Fibroblast of skin of right quadriceps (primary cell): ENCODE measurements around the gene LRMDA.

Experiments used
- DNase-seq: peaks from one replicate; pipeline ENCODE4 v3.0.0-alpha.2; 2013

The LRMDA gene

GRCh38 chr10:75431180-75432111 is at the start of gene LRMDA:
Gene LRMDA (plus strand): TSS chr10:75431624.
- no peak for DNase-seq

DNA sequence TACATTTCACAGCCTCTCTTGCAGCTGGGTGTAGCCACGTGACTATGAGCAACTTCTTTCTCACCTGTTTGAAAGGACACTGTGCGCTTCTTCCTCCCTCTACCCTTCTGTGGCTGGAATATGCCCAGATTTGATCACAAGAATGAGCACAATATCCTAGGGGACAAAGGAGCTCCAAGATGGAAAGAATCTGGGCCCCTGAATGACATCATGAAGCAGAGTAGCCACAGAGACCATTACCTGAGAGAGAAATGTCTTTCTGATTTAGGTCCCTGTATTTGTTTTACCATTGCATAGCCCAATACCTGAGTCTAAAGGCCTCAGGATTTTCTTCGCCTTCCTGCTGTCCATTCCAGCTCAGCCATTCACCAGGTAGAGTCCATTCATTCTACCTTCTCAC is 45.3 kb upstream of the LRMDA start:
- no peak for DNase-seq

GRCh38 chr10:75388082-75388481 is 43.3 kb upstream of the LRMDA start:
- DNase-seq, result no peak

DNA sequence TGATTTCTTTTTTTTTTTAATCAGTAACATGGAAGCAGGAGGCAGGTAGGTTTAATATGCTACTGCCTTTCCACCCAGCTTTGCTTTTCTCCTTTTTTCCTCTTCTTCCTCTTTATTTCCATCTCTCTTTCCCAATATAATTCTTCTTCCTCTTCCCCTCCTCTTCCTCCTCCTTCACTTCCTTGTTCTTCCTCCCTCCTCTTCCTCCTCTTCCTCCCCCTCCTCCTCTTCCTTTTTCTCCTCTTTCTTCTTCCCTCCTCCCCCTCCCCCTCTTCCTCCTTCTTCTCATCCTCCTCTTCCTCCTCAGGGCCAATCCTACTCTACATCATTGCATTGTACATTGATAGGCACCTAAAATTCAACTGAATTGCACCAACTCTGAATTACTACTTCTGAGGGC is 41.2 kb upstream of the LRMDA start:
- DNase-seq, result no peak

- no peak for DNase-seq
These were observed 39.2 kb upstream of the LRMDA start for GRCh38 chr10:75392271-75392670.

DNA sequence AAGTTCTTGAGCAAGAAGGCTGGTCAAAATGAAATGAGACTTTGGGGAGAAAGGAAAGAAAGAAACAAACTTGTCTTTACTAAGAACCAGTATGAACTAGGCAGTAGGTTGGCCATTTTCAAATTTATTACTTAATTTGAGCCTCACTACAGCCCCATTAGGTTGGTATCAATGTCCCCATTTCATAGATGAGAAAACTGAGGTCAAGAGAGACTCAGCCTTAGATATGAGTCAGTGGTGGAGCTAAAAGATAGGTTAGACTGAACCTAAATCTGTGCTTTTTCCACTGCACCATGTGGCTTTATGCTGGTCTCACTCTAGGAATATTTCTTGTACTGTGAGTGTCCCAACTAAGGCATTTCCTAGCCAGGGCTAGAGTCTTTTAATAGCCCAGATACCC is 38.7 kb upstream of the LRMDA start:
- DNase-seq, result no peak

DNA sequence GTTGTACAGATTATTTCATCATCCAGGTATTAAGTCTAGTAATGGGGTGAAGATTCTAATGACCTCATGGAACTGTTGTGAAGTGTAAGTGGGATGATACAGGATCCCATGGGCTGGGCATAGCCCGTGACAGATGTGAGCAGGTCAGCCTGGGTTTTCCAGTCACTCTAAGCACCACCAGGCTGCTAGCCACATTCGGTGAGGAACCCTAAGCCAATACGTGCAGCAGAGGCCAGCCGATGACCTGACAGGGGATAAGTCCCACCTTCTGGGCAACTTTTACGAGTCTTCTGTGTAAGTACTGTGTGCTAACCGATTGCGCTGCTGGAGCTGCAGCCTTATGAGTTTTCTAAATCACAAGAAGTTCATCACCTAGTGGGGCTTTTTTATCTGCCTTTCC is 37.2 kb upstream of the LRMDA start:
- DNase-seq, result no peak

- DNase-seq, result peak; percentile 47
These were observed 36.1 kb upstream of the LRMDA start for GRCh38 chr10:75395066-75395931.

- DNase-seq, result no peak
These were observed 35.3 kb upstream of the LRMDA start for GRCh38 chr10:75395932-75396630.

- DNase-seq, result peak; percentile 30
These were observed 34.6 kb upstream of the LRMDA start for GRCh38 chr10:75396631-75397495.

DNA sequence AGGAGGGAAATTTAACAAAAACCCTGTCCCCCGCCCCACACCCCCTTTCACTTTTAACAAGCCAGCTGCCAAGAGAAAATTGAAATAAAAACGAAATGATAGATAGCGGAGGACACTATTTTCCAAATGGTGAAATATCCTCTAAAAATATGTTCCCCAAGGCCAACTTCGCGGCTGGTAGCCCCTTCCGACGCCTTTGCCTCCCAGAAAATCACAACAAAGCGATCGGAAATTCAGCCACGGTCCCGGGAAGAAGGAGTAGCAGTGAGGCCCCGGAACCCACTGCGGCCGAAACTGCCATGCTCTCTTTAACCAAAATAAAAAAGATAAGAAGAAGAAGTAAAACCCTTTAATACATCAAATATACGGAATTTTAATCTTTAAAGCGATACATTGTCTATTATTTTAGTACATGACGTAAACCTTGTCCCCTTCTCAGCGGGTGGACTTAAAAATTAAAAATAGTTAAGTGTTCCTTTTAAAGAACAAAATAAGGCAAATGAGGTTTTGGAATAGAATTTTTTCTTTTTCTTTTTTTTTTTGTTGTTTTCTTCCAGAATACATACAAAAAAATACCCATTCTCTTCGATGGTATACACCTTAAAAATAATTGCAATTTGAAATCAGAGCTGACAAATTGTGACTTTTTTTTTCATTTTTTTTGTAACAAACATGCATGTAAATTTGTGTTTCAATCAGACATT is 33.8 kb upstream of the LRMDA start:
- DNase-seq, result peak; percentile 37

GRCh38 chr10:75398200-75398691 is 33.2 kb upstream of the LRMDA start:
- DNase-seq, result no peak

DNA sequence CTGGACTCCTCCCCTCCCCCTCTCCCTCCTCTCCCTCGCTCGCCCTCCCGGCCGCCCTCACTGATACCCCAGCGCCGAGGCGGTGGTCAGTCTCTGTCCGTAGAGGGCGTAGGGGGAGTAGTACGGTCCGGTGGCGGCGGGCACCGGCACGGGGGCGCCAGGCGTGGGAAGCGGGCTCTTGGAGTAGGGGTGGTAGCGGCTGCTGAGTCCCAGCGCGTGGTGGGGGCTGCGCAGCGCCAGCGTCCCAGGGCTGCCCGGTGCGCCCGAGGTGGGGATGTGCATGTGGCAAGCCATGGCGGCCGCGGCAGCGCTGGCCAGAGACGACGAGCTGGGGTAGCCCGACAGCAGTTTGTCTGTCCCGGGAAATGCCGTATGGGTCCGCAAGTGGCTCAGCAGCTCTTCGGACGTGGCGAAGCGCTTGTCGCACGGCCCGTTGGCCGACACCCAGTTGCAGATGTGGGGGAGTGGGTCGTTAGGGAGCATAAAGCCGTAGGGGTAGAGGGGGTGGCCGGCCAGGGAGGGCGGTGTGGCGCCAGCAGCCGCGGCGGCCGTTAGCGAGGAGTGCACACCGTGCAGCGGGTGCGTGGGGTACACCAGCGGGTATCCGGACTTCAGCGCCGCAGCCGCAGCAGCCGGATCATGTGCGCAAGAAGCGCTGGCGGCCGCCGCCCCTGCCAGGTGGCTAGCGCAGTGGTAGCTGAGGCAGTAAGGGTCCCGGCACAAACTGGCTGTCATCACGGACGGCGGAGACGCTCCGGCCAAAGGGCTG is 32.5 kb upstream of the LRMDA start:
- peak; percentile 29 for DNase-seq

DNA sequence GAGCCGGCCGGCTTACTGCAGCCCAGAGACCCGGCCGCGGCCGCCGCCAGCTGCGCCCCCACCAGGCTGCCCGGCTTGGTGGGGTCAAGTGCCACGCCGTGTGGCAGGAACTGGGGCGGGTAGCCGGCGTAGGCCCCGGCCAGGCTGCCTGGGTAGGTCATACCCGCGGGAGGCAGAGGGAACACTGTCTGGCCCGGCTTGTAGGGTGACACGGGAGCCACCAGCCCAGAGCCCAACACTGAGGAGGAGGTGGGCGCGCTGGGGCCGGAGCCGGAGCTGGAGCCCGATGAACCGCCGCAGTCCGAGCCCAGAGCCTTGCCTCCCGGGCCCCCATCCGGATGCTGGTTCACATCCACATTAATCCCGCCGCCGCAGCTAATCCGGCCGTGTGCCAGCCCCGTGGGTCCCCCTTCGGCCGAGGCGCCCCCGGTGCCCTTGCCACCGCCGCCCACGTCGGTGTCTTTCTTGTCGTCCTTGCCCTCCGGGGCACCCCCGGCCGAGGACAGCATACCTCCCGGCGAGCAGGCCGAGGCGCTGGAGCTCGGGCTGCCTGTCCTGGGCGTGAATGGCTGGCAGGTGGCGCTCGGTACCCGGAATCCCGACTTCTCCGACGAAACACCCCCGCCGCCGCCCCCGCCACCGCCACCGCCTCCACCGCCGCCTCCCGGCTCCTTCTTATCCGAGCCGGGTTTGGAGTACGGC is 31.8 kb upstream of the LRMDA start:
- peak; percentile 78 for DNase-seq

DNA sequence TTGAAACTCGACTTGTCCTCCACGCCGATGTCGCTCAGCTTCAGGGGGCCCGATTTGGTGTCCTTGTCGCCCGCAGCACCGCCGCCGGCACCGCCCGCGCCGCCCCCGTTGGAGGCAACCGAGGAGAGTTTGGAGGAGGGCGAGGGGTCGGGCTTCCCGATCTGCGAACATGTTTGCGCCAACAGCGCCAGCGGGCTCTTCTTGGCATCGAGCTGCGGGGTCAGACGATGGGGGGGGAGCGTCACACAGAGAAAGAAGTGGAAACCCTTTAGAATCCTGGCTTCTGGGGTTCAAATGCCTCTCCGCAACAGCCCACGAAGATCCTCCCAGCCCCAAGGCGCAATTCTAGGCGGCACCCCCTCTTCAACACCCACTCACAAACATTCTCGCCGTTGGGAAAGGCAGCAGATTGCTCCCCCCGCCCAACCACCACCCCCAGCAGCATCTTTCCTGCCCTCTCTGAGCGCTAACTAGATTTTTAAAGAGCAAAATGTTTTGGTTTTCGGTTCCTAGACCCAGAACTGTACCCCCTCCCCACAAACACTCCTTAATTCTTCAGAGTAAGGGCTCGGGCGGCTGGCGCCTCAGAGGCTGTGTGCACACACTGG is 31.2 kb upstream of the LRMDA start:
- no peak for DNase-seq

- peak; percentile 77 for DNase-seq
These were observed 30.5 kb upstream of the LRMDA start for GRCh38 chr10:75400771-75401568.

DNA sequence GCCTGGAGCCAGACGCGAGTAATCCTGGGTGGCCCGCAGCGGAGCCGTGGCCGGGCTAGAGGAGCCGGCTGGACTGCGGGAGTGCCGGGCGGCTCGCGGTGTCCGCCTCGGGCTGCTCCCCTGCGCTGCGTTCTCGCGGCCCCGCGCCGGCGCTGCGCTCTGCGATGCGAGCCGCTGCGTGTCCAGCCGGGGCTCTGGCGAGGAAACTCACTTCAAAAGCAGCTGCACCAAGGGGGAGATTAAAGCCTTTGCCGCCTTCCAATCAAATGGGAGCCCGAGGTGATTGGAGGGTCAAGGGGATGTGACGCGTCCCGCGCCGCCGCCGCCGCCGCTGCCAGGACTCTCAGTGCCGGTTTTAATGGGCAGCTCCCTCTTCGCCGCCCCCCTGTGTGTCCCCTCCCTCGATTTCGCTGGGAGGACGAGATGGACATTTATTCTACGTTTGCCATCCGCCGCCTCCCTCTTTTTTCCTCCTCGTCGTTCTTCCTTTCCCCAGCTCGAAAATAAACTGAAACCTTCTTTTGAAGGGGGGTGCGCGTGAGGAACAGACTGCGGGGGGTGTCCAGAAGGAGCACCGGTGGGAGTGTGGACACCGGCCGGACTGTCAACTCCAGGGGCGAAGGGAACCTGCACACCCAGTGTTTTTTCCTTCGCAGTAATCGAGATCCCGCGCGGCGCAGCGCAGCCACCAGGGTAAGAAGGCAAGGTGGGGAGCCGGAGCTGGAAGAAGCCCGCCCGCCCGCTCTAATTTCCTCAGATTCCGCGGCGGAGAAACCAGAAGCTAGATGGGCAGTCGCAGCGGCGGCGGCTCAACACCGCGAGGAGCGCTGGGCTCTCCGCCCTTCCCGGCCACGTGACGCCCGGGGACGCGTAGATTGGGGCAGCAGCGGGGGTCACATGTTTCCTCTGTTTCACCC is 29.6 kb upstream of the LRMDA start, which contains the start of gene ZNF503:
Gene ZNF503 (minus strand): TSS at position 196 of the 917 bp plus-strand sequence. CDS start 345 bp downstream, outside the sequence.
- DNase-seq, result peak; percentile 99
